Sigmoid colon (tissue), 7 donors: Measurements from ENCODE around the gene HOXB13. TPM values are rescaled to one million over a fixed set of nuclear protein-coding genes. Genes with fewer than 3 reads are reported as not detected.
A peak's percentile ranks its signal among the peaks of the same experiment; 100 is the strongest.

Experiments
- DNase-seq: peaks from one replicate; pipeline ENCODE4 v3.0.0-alpha.2; 2019
- H3K27ac ChIP-seq, 4 donors: fragments of 200-600 bp; sonication (generic); one replicate each; pipeline ENCODE4 v1.5.1; 2016 to 2019; ENCODE audit warnings: mild to moderate bottlenecking in 1 of 4
- H3K27me3 ChIP-seq, 3 donors: fragments of 200-600 bp; sonication (generic); one replicate each; pipeline ENCODE4 v1.5.1; 2019; ENCODE audit warnings: mild to moderate bottlenecking in 1 of 3
- H3K36me3 ChIP-seq, 4 donors: fragments of 200-600 bp; sonication (generic); one replicate each; pipeline ENCODE4 v1.5.1; 2016 to 2019
- H3K4me1 ChIP-seq, 4 donors: fragments of 200-600 bp; sonication (generic); one replicate each; pipeline ENCODE4 v1.5.1; 2017 to 2019
- H3K4me3 ChIP-seq, 4 donors: fragments of 200-600 bp; sonication (generic); one replicate each; pipeline ENCODE4 v1.5.1; 2017 to 2019; ENCODE audit warnings: mild to moderate bottlenecking in 2 of 4, moderate library complexity in 1 of 4
- H3K9me3 ChIP-seq, 4 donors: fragments of 200-600 bp in 3 of 4; sonication (generic) in 3 of 4; one replicate each; pipeline versions ENCODE4 v1.5.1 to v1.6.1; 2013 to 2019
- EP300 ChIP-seq, 4 donors: sonication (generic); formaldehyde crosslinking; IDR thresholded peaks; one replicate each; pipeline ENCODE4 v1.6.1; 2017; ENCODE audit warnings: antibody characterized with exemption in 4 of 4
- POLR2A ChIP-seq, 2 donors: fragments of 450-650 bp; IDR thresholded peaks; one replicate each; pipeline ENCODE4 v1.6.1; 2016; ENCODE audit warnings: antibody characterized with exemption in 2 of 2, mild to moderate bottlenecking in 2 of 2, moderate library complexity in 2 of 2
- POLR2AphosphoS5 ChIP-seq, 4 donors: sonication (generic); formaldehyde crosslinking; IDR thresholded peaks; one replicate each; pipeline ENCODE4 v1.6.1; 2017; ENCODE audit warnings: antibody characterized with exemption in 4 of 4
- WGBS, 2 donors: extraction: QIAGEN DNeasy Blood & Tissue Kit; methylation state at CpG; one replicate each; pipeline ENCODE4 v1.1.7; 2013; 5-methylcytosine and 5-hydroxymethylcytosine counted together
- intact Hi-C: fragments of 100-400 bp; cut with DNase I; formaldehyde crosslinking; loops from one replicate; pipeline ENCODE4 v1.15.1; 2023
- polyA plus RNA-seq, 3 donors: library from polyadenylated mRNA; stranded (reverse); fragments of 200-250 nt; gene quantifications; one replicate each; pipeline ENCODE4 v1.2.3, GENCODE V29; 2013
- total RNA-seq, 4 donors: library from RNA; depleted of rRNA; stranded (reverse); fragments of >200 nt; gene quantifications; one replicate each; pipeline ENCODE4 v1.1.0, GENCODE V29; 2016
- TF ChIP-seq, protein P1 (sequence below), 4 experiments: fragments of 450-650 bp in 3 of 4; fragments of 200-600 bp in 1 of 4; IDR thresholded peaks; one replicate each; pipeline ENCODE4 v1.5.1; 2016 to 2019; ENCODE audit warnings: antibody characterized with exemption in 4 of 4, mild to moderate bottlenecking in 3 of 4, moderate library complexity in 2 of 4
- donor health status: healthy with polysubstance abuse.
- donor health status: Bipolar disorder and iron deficiency.
- donor health status: healthy.

HOXB13 gene
- total RNA-seq: 1 to 10 TPM in 2 of 4 donors, under 1 TPM in 2; 0.36 to 1.5 (median 1.0) TPM
- 10 to 100 TPM; 19.4 to 49.2 (median 26.4) TPM for polyA plus RNA-seq

DNA sequence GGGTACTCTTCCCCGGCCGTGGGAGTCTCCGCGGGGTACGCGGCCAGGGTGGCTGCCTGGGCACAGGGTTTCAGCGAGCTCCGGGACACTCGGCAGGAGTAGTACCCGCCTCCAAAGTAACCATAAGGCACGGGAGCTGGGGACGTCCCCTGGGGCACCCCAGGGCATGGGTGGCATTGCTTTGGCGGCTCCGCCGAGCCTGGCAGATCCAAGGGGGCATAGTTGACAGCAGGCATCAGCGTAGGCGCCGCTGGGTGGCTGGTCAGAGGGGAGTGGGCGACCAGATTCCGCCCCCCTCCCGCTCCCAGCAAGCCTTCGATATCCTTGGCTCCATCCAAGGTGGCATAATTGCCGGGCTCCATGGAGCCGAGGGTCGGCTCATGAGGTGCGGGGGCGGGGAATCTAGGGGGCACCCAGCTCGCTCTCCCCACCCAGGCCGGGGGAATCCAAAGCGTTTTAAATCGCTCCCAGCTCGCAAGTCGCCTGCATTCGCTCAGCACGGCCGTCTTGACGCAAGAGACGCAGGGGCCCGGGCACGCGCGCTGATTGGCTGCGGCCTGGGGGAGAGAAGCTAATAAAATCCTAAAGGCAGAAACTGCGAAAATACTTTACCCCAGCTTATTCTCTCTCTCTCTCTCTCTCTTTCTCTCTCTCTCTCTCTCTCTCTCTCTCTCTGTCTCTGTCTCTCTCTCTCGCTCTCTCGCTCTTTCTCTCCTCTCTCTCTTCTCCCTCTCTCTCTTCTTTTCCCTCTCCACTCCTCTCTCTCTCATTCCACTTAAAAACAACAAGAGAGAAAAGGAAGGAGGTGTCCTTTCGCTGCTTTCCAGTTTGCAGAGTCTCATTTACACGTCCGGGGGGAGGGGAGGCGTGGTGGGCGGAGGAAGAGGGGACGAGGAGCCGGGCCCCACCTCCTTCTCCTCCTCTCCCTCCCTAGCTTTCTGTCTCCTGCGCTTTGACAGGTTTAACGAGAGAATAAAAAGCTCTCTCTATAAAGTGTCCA is at the start of gene HOXB13:
Gene HOXB13 (minus strand): TSS at position 519 of the 1,000 bp plus-strand sequence. CDS start 157 bp downstream, at position 362.
- Histone ChIP-seq H3K9me3 (no peaks in the 10 kb centered on the region), H3K27me3 (peaks cover 66 to 100% (median 97%) of the 10 kb centered on the region in 3 donors), H3K27ac (peak within 1 kb of the TSS in 2 of 4 donors; percentile 58 to 59), H3K36me3 (no peaks in the 10 kb centered on the region), H3K4me1 (peaks cover 0 to 46% (median 43%) of the 10 kb centered on the region in 4 donors), H3K4me3 (peak within 1 kb of the TSS in 3 of 4 donors; percentile 24 to 30 (median 26))
- 1 to 5% methylated on average over 55 of the region's 55 CpGs for WGBS, 2 donors
- TF ChIP-seq, protein P1, sequence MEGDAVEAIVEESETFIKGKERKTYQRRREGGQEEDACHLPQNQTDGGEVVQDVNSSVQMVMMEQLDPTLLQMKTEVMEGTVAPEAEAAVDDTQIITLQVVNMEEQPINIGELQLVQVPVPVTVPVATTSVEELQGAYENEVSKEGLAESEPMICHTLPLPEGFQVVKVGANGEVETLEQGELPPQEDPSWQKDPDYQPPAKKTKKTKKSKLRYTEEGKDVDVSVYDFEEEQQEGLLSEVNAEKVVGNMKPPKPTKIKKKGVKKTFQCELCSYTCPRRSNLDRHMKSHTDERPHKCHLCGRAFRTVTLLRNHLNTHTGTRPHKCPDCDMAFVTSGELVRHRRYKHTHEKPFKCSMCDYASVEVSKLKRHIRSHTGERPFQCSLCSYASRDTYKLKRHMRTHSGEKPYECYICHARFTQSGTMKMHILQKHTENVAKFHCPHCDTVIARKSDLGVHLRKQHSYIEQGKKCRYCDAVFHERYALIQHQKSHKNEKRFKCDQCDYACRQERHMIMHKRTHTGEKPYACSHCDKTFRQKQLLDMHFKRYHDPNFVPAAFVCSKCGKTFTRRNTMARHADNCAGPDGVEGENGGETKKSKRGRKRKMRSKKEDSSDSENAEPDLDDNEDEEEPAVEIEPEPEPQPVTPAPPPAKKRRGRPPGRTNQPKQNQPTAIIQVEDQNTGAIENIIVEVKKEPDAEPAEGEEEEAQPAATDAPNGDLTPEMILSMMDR (IDR thresholded peaks at IDR 0.05): peak in 1 of 4 experiments; percentile 18
- peak in 1 of 2 donors; percentile 46 for TF ChIP-seq POLR2A (IDR thresholded peaks at IDR 0.05)
- no peak for TF ChIP-seq EP300 (IDR thresholded peaks at IDR 0.05)
- TF ChIP-seq POLR2AphosphoS5 (IDR thresholded peaks at IDR 0.05): peak in 1 of 4 donors; percentile 10
- intact Hi-C loops: loop anchor here (5.0 kb wide), 2 partner anchors 106 to 264 kb away; no protein-coding TSS in a partner anchor
- DNase-seq: peak; percentile 82

DNA sequence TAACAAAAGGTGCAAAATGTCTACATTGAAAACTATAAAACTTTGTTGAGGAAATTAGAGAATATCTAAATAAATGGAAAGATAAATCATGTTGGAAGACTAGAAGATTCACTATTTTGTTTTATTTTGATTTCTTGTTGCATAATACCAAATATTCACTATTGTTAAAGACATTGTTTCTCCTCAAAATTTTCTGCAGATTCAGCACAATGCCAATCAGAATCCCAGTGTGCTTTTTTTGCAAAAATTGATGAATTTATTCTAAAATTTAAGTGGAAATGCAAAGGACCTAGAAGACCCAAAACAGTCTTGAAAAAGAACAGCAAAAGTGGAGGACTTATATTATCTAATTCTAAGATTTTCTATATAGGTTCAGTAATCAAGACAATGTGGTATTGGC is 48.1 kb upstream of the HOXB13 start:
- H3K9me3 ChIP-seq: peaks cover 0 to 3% (median 0%) of the 10 kb centered on the region in 4 donors
- intact Hi-C loops: no loop called here
- H3K4me1 ChIP-seq: no peaks in the 10 kb centered on the region
- H3K36me3 ChIP-seq: no peaks in the 10 kb centered on the region
- TF ChIP-seq, protein P1 (IDR thresholded peaks at IDR 0.05): no peak
- TF ChIP-seq POLR2A (IDR thresholded peaks at IDR 0.05) (no peak), POLR2AphosphoS5 (IDR thresholded peaks at IDR 0.05) (no peak), EP300 (IDR thresholded peaks at IDR 0.05) (no peak)
- DNase-seq: no peak
- no peak overlapping the region for H3K27ac ChIP-seq
- H3K4me3 ChIP-seq: no peak overlapping the region
- peaks cover 0 to 5% (median 0%) of the 10 kb centered on the region in 3 donors for H3K27me3 ChIP-seq

DNA sequence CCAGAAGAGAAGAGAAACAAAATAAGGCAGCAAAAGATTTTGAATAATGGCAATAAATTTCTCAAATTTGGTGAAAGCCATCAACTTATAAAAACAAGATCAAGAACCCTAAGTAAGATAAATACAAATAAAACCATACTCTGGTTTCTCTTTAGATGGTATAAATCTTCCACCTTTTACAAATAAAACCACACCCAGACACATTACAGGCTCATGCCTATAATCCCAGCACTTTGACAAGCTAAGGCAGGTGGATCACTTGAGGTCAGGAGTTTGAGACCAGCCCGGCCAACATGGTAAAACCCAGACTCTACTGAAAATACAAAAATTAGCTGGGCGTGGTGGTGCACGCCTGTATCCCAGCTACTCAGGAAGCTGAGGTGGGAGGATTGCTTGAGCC is 44.7 kb upstream of the HOXB13 start:
- no peaks in the 10 kb centered on the region for H3K36me3 ChIP-seq
- peaks cover 0 to 3% (median 0%) of the 10 kb centered on the region in 4 donors for H3K9me3 ChIP-seq
- H3K27me3 ChIP-seq: peaks cover 0 to 14% (median 0%) of the 10 kb centered on the region in 3 donors
- TF ChIP-seq POLR2AphosphoS5 (IDR thresholded peaks at IDR 0.05): no peak
- no peak for TF ChIP-seq POLR2A (IDR thresholded peaks at IDR 0.05)
- TF ChIP-seq, protein P1 (IDR thresholded peaks at IDR 0.05): no peak
- TF ChIP-seq EP300 (IDR thresholded peaks at IDR 0.05): no peak
- peak; percentile 8 for DNase-seq
- no peaks in the 10 kb centered on the region for H3K4me1 ChIP-seq
- no peak overlapping the region for H3K4me3 ChIP-seq
- intact Hi-C loops: no loop called here
- no peak overlapping the region for H3K27ac ChIP-seq
- 21 to 64% methylated on average over 3 of the region's 3 CpGs for WGBS, 2 donors

DNA sequence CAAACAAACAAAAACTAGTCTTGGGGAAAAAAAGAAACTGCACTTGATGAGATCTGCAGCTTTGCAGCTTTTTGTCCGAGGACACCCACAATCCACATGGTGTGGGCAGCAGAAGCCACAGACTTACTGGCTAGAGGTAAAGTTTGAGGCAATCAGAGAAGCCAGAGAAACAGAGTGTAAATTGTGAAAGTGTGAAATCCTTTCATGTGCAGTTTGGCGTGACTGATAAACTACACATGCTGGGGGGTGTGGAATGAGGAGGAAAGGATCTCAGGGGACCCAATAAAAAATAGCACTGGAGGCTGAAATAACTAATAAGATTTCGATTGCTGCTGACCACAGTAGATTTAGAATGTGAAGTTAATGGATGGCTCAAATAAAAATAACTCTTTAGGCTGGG is 42.4 kb upstream of the HOXB13 start:
- WGBS, 2 donors: 46 to 87% methylated on average over 3 of the region's 3 CpGs
- no peak for DNase-seq
- Histone ChIP-seq H3K4me3 (no peak overlapping the region), H3K27ac (no peak overlapping the region), H3K9me3 (peaks cover 0 to 3% (median 0%) of the 10 kb centered on the region in 4 donors), H3K36me3 (no peaks in the 10 kb centered on the region), H3K4me1 (no peaks in the 10 kb centered on the region), H3K27me3 (peaks cover 0 to 14% (median 0%) of the 10 kb centered on the region in 3 donors)
- no peak for TF ChIP-seq POLR2AphosphoS5 (IDR thresholded peaks at IDR 0.05)
- no peak for TF ChIP-seq EP300 (IDR thresholded peaks at IDR 0.05)
- no peak for TF ChIP-seq POLR2A (IDR thresholded peaks at IDR 0.05)
- TF ChIP-seq, protein P1 (IDR thresholded peaks at IDR 0.05): no peak
- intact Hi-C loops: no loop called here
